GM12878 (cell line): ENCODE results near the gene SETD4. TPM values are rescaled to one million over a fixed set of nuclear protein-coding genes. Genes with fewer than 3 reads are reported as not detected.

Experiments
- ATAC-seq: fragments of 200-7000 bp; cut with Tn5 transposase; 3 replicates; pipeline ENCODE4 v1.9.1; 2020; ENCODE audit warnings: mild to moderate bottlenecking, moderate library complexity
- BruUV-seq: library from RNA; stranded (reverse); fragments of 400-500 nt; replicated peaks from 2 replicates; lab custom pipeline; 2021; lab: Mats Ljungman, UMichigan
- CTCF ChIA-PET: fragments of 300-600 bp; sonication (Branson Sonifier 250); formaldehyde crosslinking; extraction: SDS; loops from one replicate; lab custom pipeline; 2021; ENCODE audit warnings: inconsistent platforms; lab: Yijun Ruan, JAX
- POLR2A ChIA-PET: fragments of 350-600 bp; formaldehyde crosslinking; extraction: SDS; loops from one replicate; lab custom pipeline; 2021; ENCODE audit warnings: inconsistent platforms; lab: Charles Lee
- RAD21 ChIA-PET: fragments of 300-600 bp; sonication (Branson Sonifier 250); formaldehyde crosslinking; loops from one replicate; lab custom pipeline; 2023; ENCODE audit warnings: antibody characterized with exemption; ENCODE audit not compliant: unreplicated experiment; lab: Charles Lee
- SMC1A ChIA-PET: fragments of 300-600 bp; sonication (Branson Sonifier 250); formaldehyde crosslinking; loops from one replicate; lab custom pipeline; 2023; ENCODE audit not compliant: unreplicated experiment, uncharacterized antibody; lab: Charles Lee
- DNase-seq: peaks from one replicate; pipeline ENCODE4 v3.0.0-alpha.2; 2011; ENCODE audit warnings: low read depth, low spot score
- FAIRE-seq: peaks from 3 replicates; lab custom pipeline; 2011; peaks lifted over from hg19 to GRCh38; lab: Jason Lieb, UNC
- H2AFZ ChIP-seq: 2 replicates; pipeline ENCODE4 v1.6.0; 2011; ENCODE audit warnings: low read depth, low read length, control low read depth; ENCODE audit not compliant: control insufficient read depth
- H3K27ac ChIP-seq: 2 replicates; pipeline ENCODE4 v1.5.1; 2011; ENCODE audit warnings: control low read depth; ENCODE audit not compliant: control insufficient read depth, insufficient read depth
- H3K27me3 ChIP-seq, 2 experiments: replicated peaks in 1 of 2; 2 replicates each; pipeline versions ENCODE4 v1.6.0 to v1.6.1; 2011; ENCODE audit warnings: low read length in 1 of 2; ENCODE audit not compliant: control insufficient read depth in 2 of 2, insufficient read depth in 2 of 2
- H3K36me3 ChIP-seq, 2 experiments: 2 replicates each; pipeline ENCODE4 v1.5.1; 2011; ENCODE audit warnings: low read length in 1 of 2; ENCODE audit not compliant: control insufficient read depth in 2 of 2, insufficient read depth in 2 of 2
- H3K4me1 ChIP-seq: 2 replicates; pipeline ENCODE4 v1.6.1; 2011; ENCODE audit warnings: mild to moderate bottlenecking, low read length, moderate library complexity, mixed read lengths; ENCODE audit not compliant: control insufficient read depth, insufficient read depth
- H3K4me2 ChIP-seq: 2 replicates; pipeline ENCODE4 v1.6.0; 2011; ENCODE audit warnings: control low read depth; ENCODE audit not compliant: control insufficient read depth, insufficient read depth
- H3K4me3 ChIP-seq: fragments of 200-600 bp; sonication (generic); 2 replicates; pipeline ENCODE4 v1.5.1; 2016
- H3K79me2 ChIP-seq: 2 replicates; pipeline ENCODE4 v1.6.0; 2011; ENCODE audit warnings: low read length; ENCODE audit not compliant: control insufficient read depth, insufficient read depth
- H3K9ac ChIP-seq: 2 replicates; pipeline ENCODE4 v1.8.0; 2011; ENCODE audit warnings: low read length, control low read depth, mixed read lengths; ENCODE audit not compliant: control insufficient read depth, insufficient read depth
- H3K9me3 ChIP-seq: replicated peaks from 3 replicates; pipeline ENCODE4 v1.5.1; 2011; ENCODE audit warnings: mild to moderate bottlenecking, low read length; ENCODE audit not compliant: control insufficient read depth, insufficient read depth
- H4K20me1 ChIP-seq: 2 replicates; pipeline ENCODE4 v1.6.0; 2011; ENCODE audit not compliant: control insufficient read depth, insufficient read depth
- BCL11A ChIP-seq: IDR thresholded peaks from 2 replicates; pipeline ENCODE4 v1.6.1; 2011; ENCODE audit warnings: low read depth, low read length
- CREM ChIP-seq: IDR thresholded peaks from 2 replicates; pipeline ENCODE4 v1.6.1; 2014; ENCODE audit warnings: antibody characterized with exemption, low read depth
- FOS ChIP-seq: IDR thresholded peaks from 3 replicates; pipeline ENCODE4 v1.6.1; 2011; ENCODE audit warnings: borderline replicate concordance; ENCODE audit not compliant: insufficient read length; ENCODE audit errors: extremely low read depth
- HDAC2 ChIP-seq: fragments of 200-600 bp; sonication (generic); IDR thresholded peaks from 2 replicates; pipeline ENCODE4 v1.6.1; 2017
- NR2C1 ChIP-seq: fragments of 450-650 bp; IDR thresholded peaks from 2 replicates; pipeline ENCODE4 v1.6.1; 2017; ENCODE audit warnings: antibody characterized with exemption, mild to moderate bottlenecking, moderate library complexity
- NR2F1 ChIP-seq: fragments of 450-650 bp; conservative IDR thresholded peaks from 2 replicates; pipeline ENCODE4 v1.6.1; 2017; ENCODE audit warnings: mild to moderate bottlenecking
- SREBF1 ChIP-seq: IDR thresholded peaks from 2 replicates; pipeline ENCODE4 v1.6.1; 2012; ENCODE audit warnings: mild to moderate bottlenecking, low read length
- STAT1 ChIP-seq: fragments of 450-650 bp; conservative IDR thresholded peaks from 2 replicates; pipeline ENCODE4 v1.6.1; 2014; ENCODE audit warnings: antibody characterized with exemption, mild to moderate bottlenecking
- TAF1 ChIP-seq: IDR thresholded peaks from 2 replicates; pipeline ENCODE4 v1.6.1; 2011; ENCODE audit warnings: mild to moderate bottlenecking, low read depth, low read length, borderline replicate concordance
- YY1 ChIP-seq: IDR thresholded peaks from 2 replicates; pipeline ENCODE4 v1.6.1; 2011; ENCODE audit warnings: low read depth, mild to moderate bottlenecking, low read length
- ZNF24 ChIP-seq: fragments of 450-650 bp; IDR thresholded peaks from 2 replicates; pipeline ENCODE4 v1.6.1; 2017; ENCODE audit warnings: antibody characterized with exemption, mild to moderate bottlenecking
- whole genome bisulfite sequencing: methylation state at CpG from one replicate; pipeline ENCODE4 v1.1.6; 2016; ENCODE audit warnings: low lambda C conversion rate; ENCODE audit not compliant: insufficient replicate concordance, insufficient coverage; ENCODE audit errors: missing lambda C conversion rate; 5-methylcytosine and 5-hydroxymethylcytosine counted together
- in situ Hi-C: fragments of 300-500 bp; cut with MboI; formaldehyde crosslinking; loops from 9 replicates; pipeline ENCODE4 v1.14.3; 2018; ENCODE audit warnings: mixed read lengths
- intact Hi-C: fragments of 100-400 bp; cut with micrococcal nuclease; formaldehyde crosslinking; loops from one replicate; pipeline ENCODE4 v1.14.2; 2022; ENCODE audit not compliant: unreplicated experiment
- polyA plus RNA-seq, 11 experiments: library from polyadenylated mRNA; depleted of rRNA in 4 of 11; unstranded in 6 of 11; stranded (reverse) in 5 of 11; fragments of >200 nt; fragmentation: Nextera tagmentation in 4 of 11; fragmentation: Illumina TruSeq in 1 of 11; extraction: Ambion mirVana in 4 of 11; extraction: Trizol in 1 of 11; gene quantifications; 1 replicate in 1 of 11; 2 replicates in 10 of 11; pipeline versions ENCODE4 v1.2.1 to v1.2.3, GENCODE V29; 2011 to 2016; ENCODE audit warnings: inconsistent platforms in 2 of 11, missing spikeins in 2 of 11, low read depth in 1 of 11
- total RNA-seq, 4 experiments: library from RNA; depleted of rRNA in 3 of 4; stranded (reverse); fragments of >200 nt in 3 of 4; fragmentation: Illumina TruSeq in 1 of 4; extraction: Trizol in 1 of 4; gene quantifications; 2 replicates each; pipeline versions ENCODE4 v1.2.1 to v1.2.3, GENCODE V29; 2013 to 2021
- TF ChIP-seq, protein P1 (sequence below): IDR thresholded peaks from 2 replicates; pipeline ENCODE4 v1.6.1; 2012; ENCODE audit warnings: low read depth, low read length, improper control_type of control experiment
- TF ChIP-seq, protein P2 (sequence below): fragments of 450-650 bp; IDR thresholded peaks from 2 replicates; pipeline ENCODE4 v1.6.1; 2017; ENCODE audit warnings: borderline replicate concordance
- TF ChIP-seq, protein P3 (sequence below): fragments of 450-650 bp; conservative IDR thresholded peaks from 2 replicates; pipeline ENCODE4 v1.6.1; 2017; ENCODE audit warnings: mild to moderate bottlenecking, moderate library complexity

Gene SETD4
- total and polyA plus RNA-seq, 10 of the 15 experiments (the other 5 are each of a cell fraction or from before 2014, with no cell fraction given) = 10.3 to 37.0 (median 18.6) TPM

DNA sequence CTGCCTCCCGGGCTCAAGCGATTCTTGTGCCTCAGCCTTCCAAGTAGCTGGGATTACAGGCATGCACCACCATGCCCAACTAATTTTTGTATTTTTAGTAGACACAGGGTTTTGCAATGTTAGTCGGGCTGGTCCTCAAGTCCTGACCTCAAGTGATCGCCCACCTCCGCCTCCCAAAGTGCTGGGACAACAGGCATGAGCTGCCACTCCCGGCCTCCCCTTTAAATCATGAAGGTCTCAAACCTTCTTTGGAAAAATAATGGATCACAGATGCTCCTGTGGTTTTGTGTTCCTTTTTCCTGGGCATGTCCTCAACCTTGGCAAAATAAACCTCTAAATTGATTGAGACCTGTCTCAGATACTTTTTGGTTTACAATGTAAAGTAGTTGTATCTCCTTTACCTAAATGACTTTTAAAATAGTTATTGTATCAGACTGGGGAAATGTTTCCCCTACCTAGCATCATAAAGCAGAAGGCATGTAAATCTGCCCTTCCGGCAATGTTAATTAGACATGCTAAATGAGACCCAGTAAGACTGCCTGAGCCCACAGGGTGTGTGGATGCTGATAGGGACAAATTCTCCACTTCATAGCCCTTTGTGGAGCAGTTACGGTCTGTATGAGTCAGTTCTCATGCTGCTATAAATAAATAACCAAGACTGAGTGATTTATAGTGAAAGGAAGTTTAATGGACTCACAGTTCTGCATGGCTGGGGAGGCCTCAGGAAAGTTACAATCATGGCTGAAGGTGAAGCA lies 37.3 kb upstream of the SETD4 start (continued):
- TF ChIP-seq, protein P1, sequence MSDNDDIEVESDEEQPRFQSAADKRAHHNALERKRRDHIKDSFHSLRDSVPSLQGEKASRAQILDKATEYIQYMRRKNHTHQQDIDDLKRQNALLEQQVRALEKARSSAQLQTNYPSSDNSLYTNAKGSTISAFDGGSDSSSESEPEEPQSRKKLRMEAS = no peak
- TF ChIP-seq STAT1 (no peak), ZNF24 (0 out of 2 replicates have a peak, but pooled peaks have one; percentile 57), HDAC2 (no peak), BCL11A (peak; percentile 61; the same call in 1 of the 2 replicates), NR2F1 (0 out of 2 replicates have a peak, but pooled peaks have one; percentile 20)

DNA sequence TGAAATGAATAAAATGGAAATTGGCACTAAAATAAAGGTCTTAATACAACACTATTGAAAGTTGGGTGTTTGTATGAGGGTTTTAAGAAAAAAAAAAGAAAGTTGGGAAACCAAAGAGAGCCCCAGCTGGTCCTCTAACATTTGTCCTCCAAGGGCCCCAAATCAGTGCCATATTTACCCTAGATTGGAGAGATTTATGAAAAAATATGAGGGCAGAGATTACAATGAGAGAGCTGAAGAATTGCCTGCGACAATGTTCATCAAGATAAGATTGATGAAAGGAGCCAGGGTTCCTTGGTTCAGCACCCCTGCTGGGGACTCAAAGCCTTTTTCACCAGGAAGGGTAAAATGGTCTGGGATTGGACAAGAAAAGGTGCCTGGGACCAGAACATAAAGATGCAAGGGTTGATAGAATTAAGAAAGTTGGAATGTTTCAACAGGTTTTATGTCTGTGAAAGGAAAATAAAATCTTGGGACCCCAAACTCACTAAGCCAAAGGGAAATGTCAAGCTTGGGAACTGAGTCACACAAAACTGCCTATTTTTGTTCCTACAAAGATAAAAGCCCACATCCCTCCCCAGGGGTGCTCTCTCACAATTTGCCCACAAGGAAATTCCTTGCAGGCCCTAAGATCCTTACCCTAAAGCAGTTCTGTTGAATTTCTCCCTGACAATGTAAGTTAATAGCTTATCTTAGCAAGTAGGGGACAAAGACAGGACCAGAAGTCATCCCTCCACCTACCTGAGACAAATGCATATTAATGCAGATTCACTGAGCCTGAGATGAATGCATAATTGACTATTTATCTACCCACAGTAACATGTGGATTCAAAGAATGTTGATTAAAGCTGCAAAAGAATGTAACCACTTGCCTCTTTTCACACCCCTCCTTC lies 36.3 kb upstream of the SETD4 start:
- intact Hi-C loops (no loop called here), in situ Hi-C loops (no loop called here)
- H3K4me2 ChIP-seq = no peak overlapping the region
- ATAC-seq (no peak), FAIRE-seq (no peak), DNase-seq (no peak)
- H3K9ac ChIP-seq = no peak overlapping the region
- RAD21 ChIA-PET = no interaction called here
- no peak overlapping the region for H3K27ac ChIP-seq
- no peaks in the 10 kb centered on the region for H4K20me1 ChIP-seq
- no peak overlapping the region for H3K4me3 ChIP-seq
- SMC1A ChIA-PET = interaction anchor here (1.0 to 2.2 kb wide), 4 partner anchors 15 to 54 kb away, joined by 3 to 9 read pairs (median 4); partner anchors contain the start of gene CBR1
- no peak overlapping the region for H2AFZ ChIP-seq
- 100% methylated on average over 1 of the region's 1 CpG for WGBS
- BruUV-seq = no TSS peak
- H3K79me2 ChIP-seq = no peaks in the 10 kb centered on the region
- H3K27me3 ChIP-seq = no peaks in the 10 kb centered on the region
- CTCF ChIA-PET = interaction anchor here (0.6 to 0.7 kb wide), 2 partner anchors 15 to 68 kb away, joined by 3 to 4 read pairs; no protein-coding TSS in a partner anchor
- no peaks in the 10 kb centered on the region for H3K36me3 ChIP-seq
- POLR2A ChIA-PET = interaction anchor here (0.7 kb wide), 1 partner anchor 17 kb away, joined by 9 read pairs; no protein-coding TSS in a partner anchor
- H3K4me1 ChIP-seq = peaks cover 4% of the 10 kb centered on the region; the same call in 1 of the 2 replicates
- peaks cover 13% of the 10 kb centered on the region; the same call in 2 of the 3 replicates for H3K9me3 ChIP-seq
- TF ChIP-seq, protein P2, sequence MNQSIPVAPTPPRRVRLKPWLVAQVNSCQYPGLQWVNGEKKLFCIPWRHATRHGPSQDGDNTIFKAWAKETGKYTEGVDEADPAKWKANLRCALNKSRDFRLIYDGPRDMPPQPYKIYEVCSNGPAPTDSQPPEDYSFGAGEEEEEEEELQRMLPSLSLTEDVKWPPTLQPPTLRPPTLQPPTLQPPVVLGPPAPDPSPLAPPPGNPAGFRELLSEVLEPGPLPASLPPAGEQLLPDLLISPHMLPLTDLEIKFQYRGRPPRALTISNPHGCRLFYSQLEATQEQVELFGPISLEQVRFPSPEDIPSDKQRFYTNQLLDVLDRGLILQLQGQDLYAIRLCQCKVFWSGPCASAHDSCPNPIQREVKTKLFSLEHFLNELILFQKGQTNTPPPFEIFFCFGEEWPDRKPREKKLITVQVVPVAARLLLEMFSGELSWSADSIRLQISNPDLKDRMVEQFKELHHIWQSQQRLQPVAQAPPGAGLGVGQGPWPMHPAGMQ = no peak
- TF ChIP-seq CREM (no peak), NR2C1 (no peak), SREBF1 (no peak), YY1 (no peak), FOS (no peak), TAF1 (no peak)
- TF ChIP-seq, protein P3, sequence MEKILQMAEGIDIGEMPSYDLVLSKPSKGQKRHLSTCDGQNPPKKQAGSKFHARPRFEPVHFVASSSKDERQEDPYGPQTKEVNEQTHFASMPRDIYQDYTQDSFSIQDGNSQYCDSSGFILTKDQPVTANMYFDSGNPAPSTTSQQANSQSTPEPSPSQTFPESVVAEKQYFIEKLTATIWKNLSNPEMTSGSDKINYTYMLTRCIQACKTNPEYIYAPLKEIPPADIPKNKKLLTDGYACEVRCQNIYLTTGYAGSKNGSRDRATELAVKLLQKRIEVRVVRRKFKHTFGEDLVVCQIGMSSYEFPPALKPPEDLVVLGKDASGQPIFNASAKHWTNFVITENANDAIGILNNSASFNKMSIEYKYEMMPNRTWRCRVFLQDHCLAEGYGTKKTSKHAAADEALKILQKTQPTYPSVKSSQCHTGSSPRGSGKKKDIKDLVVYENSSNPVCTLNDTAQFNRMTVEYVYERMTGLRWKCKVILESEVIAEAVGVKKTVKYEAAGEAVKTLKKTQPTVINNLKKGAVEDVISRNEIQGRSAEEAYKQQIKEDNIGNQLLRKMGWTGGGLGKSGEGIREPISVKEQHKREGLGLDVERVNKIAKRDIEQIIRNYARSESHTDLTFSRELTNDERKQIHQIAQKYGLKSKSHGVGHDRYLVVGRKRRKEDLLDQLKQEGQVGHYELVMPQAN = no peak
